LNCaP clone FGC (cell line): ENCODE results near the gene MORC1.

Experiments used
- DNase-seq: peaks from one replicate; pipeline ENCODE4 v3.0.0-alpha.2; 2011; ENCODE audit warnings: low read depth
- H3K4me3 ChIP-seq: 2 replicates; pipeline ENCODE4 v1.5.1; 2011; ENCODE audit warnings: mild to moderate bottlenecking, low read depth, low read length, control low read depth
- CTCF ChIP-seq: IDR thresholded peaks from 2 replicates; pipeline ENCODE4 v1.5.1; 2012; ENCODE audit warnings: mild to moderate bottlenecking; ENCODE audit not compliant: control insufficient read depth, insufficient read depth; ENCODE audit errors: extremely low read depth

MORC1 gene

GRCh38 chr3:108931035-108931434 is 186.9 kb downstream of the MORC1 start:
- TF ChIP-seq CTCF = no peak
- DNase-seq = no peak

GRCh38 chr3:108918866-108919265 is 199.1 kb downstream of the MORC1 start:
- no peak for DNase-seq
- no peak for TF ChIP-seq CTCF
- H3K4me3 ChIP-seq = no peak overlapping the region

More at GRCh38 chr3:108931035-108931434, 186.9 kb downstream of the MORC1 start:
- H3K4me3 ChIP-seq = no peak overlapping the region

GRCh38 chr3:108914774-108915641 is 202.9 kb downstream of the MORC1 start:
- peak; percentile 98 for TF ChIP-seq CTCF
- peak; percentile 66 for DNase-seq
- no peak overlapping the region for H3K4me3 ChIP-seq

GRCh38 chr3:108909799-108910198 is 208.1 kb downstream of the MORC1 start:
- no peak for DNase-seq

More at GRCh38 chr3:108909799-108910198, 208.1 kb downstream of the MORC1 start:
- TF ChIP-seq CTCF = no peak
- no peak overlapping the region for H3K4me3 ChIP-seq
